GM19324 (cell line): Measurements from ENCODE around the gene BNIP5.

Source experiments
- ATAC-seq: cut with Tn5 transposase; IDR thresholded peaks from one replicate; pipeline ENCODE4 v1.9.1; 2021; ENCODE audit warnings: mild to moderate bottlenecking, moderate library complexity; ENCODE audit not compliant: unreplicated experiment, low FRiP score

Gene BNIP5

GRCh38 chr6:36336779-36337241 lies at the start of gene BNIP5:
Gene BNIP5 (minus strand): TSS chr6:36336888. CDS start chr6:36330690, 6,198 bp downstream.
- no peak for ATAC-seq

GRCh38 chr6:36384095-36384494 lies 47.4 kb upstream of the BNIP5 start:
- no peak for ATAC-seq

GRCh38 chr6:36383606-36384005 lies 46.9 kb upstream of the BNIP5 start:
- no peak for ATAC-seq

- ATAC-seq = no peak
Measured at GRCh38 chr6:36382976-36383375, 46.3 kb upstream of the BNIP5 start.

GRCh38 chr6:36381502-36382389 lies 45.1 kb upstream of the BNIP5 start:
- ATAC-seq = peak; percentile 53

GRCh38 chr6:36380166-36380565 lies 43.5 kb upstream of the BNIP5 start:
- ATAC-seq = no peak

- no peak for ATAC-seq
Measured at GRCh38 chr6:36378936-36379335, 42.2 kb upstream of the BNIP5 start.

GRCh38 chr6:36378243-36378920 lies 41.7 kb upstream of the BNIP5 start:
- no peak for ATAC-seq

GRCh38 chr6:36377594-36377993 lies 40.9 kb upstream of the BNIP5 start:
- no peak for ATAC-seq

GRCh38 chr6:36376742-36377141 lies 40.1 kb upstream of the BNIP5 start:
- no peak for ATAC-seq

GRCh38 chr6:36376183-36376582 lies 39.5 kb upstream of the BNIP5 start:
- ATAC-seq = no peak

GRCh38 chr6:36375644-36376155 lies 39.0 kb upstream of the BNIP5 start:
- no peak for ATAC-seq

- no peak for ATAC-seq
Measured at GRCh38 chr6:36374972-36375371, 38.3 kb upstream of the BNIP5 start.

- ATAC-seq = no peak
Measured at GRCh38 chr6:36374194-36374593, 37.5 kb upstream of the BNIP5 start.

GRCh38 chr6:36373368-36374019 lies 36.8 kb upstream of the BNIP5 start:
- ATAC-seq = no peak

GRCh38 chr6:36372088-36372487 lies 35.4 kb upstream of the BNIP5 start:
- ATAC-seq = no peak

GRCh38 chr6:36371211-36371610 lies 34.5 kb upstream of the BNIP5 start:
- no peak for ATAC-seq

GRCh38 chr6:36370638-36371037 lies 34.0 kb upstream of the BNIP5 start:
- ATAC-seq = no peak

- no peak for ATAC-seq
Measured at GRCh38 chr6:36368921-36369865, 32.5 kb upstream of the BNIP5 start.

GRCh38 chr6:36368421-36368820 lies 31.7 kb upstream of the BNIP5 start:
- no peak for ATAC-seq
